Endothelial cell of umbilical vein (primary cell): Measurements from ENCODE around the gene STARD13. TPM values are rescaled to one million over a fixed set of nuclear protein-coding genes. Genes with fewer than 3 reads are reported as not detected.

Source experiments
- BruUV-seq: library from RNA; stranded (reverse); fragments of 400-500 nt; replicated peaks from 2 replicates; lab custom pipeline; 2021; lab: Mats Ljungman, UMichigan
- CTCF ChIA-PET: fragments of 300-600, 350-600 bp; sonication (Branson Sonifier 250); formaldehyde crosslinking; loops from one replicate; lab custom pipeline; 2021; ENCODE audit warnings: antibody characterized with exemption, inconsistent platforms; lab: Charles Lee
- POLR2A ChIA-PET: fragments of 300-600, 350-600 bp; sonication (Branson Sonifier 250); formaldehyde crosslinking; loops from one replicate; lab custom pipeline; 2021; ENCODE audit warnings: antibody characterized with exemption, inconsistent platforms; lab: Charles Lee
- DNase-seq: peaks from one replicate; pipeline ENCODE4 v3.0.0-alpha.2; 2011; ENCODE audit warnings: low read depth, low spot score
- FAIRE-seq: peaks from 2 replicates; lab custom pipeline; 2011; peaks lifted over from hg19 to GRCh38; lab: Jason Lieb, UNC
- H2AFZ ChIP-seq: 2 replicates; pipeline ENCODE4 v1.6.0; 2012; ENCODE audit warnings: low read depth, low read length, control low read depth, inconsistent platforms
- H3K27ac ChIP-seq: 2 replicates; pipeline ENCODE4 v1.5.1; 2011; ENCODE audit warnings: low read depth, mild to moderate bottlenecking, control low read depth, low read length, moderate library complexity; ENCODE audit not compliant: insufficient read depth
- H3K27me3 ChIP-seq, 2 experiments: 2 replicates each; pipeline versions ENCODE4 v1.6.0 to v1.6.1; 2011; ENCODE audit warnings: low read length in 2 of 2, mixed read lengths in 1 of 2; ENCODE audit not compliant: control insufficient read depth in 2 of 2, insufficient read depth in 2 of 2
- H3K36me3 ChIP-seq, 2 experiments: 2 replicates in 1 of 2; 3 replicates in 1 of 2; pipeline ENCODE4 v1.5.1; 2011; ENCODE audit warnings: low read length in 2 of 2, mild to moderate bottlenecking in 1 of 2, moderate library complexity in 1 of 2; ENCODE audit not compliant: control insufficient read depth in 2 of 2, insufficient read depth in 2 of 2; ENCODE audit errors: extremely low read depth in 1 of 2
- H3K4me1 ChIP-seq: 3 replicates; pipeline ENCODE4 v1.5.1; 2011; ENCODE audit warnings: mild to moderate bottlenecking, low read length; ENCODE audit not compliant: control insufficient read depth, insufficient read depth; ENCODE audit errors: extremely low read depth
- H3K4me2 ChIP-seq: 2 replicates; pipeline ENCODE4 v1.6.1; 2011; ENCODE audit warnings: low read length, control low read depth, mixed read lengths; ENCODE audit not compliant: insufficient read depth
- H3K4me3 ChIP-seq, 3 experiments: fragments of 200-600 bp in 1 of 3; sonication (generic), shearing (Covaris generic) in 1 of 3; replicated peaks in 1 of 3; 2 replicates each; pipeline ENCODE4 v1.5.1; 2011 to 2016; ENCODE audit warnings: control low read depth in 3 of 3, low read length in 3 of 3, mild to moderate bottlenecking in 2 of 3, inconsistent platforms in 1 of 3, low read depth in 1 of 3, moderate library complexity in 1 of 3; ENCODE audit not compliant: insufficient read depth in 1 of 3
- H3K79me2 ChIP-seq: 2 replicates; pipeline ENCODE4 v1.6.0; 2012; ENCODE audit warnings: low read length, inconsistent platforms; ENCODE audit not compliant: control insufficient read depth, insufficient read depth
- H3K9ac ChIP-seq: replicated peaks from 2 replicates; pipeline ENCODE3; 2011; ENCODE audit warnings: low read length, control low read depth; ENCODE audit not compliant: insufficient read depth; ENCODE audit errors: extremely low read depth
- H3K9me1 ChIP-seq: replicated peaks from 3 replicates; pipeline ENCODE4 v1.6.0; 2011; ENCODE audit warnings: mild to moderate bottlenecking, low read length; ENCODE audit not compliant: control insufficient read depth, insufficient read depth; ENCODE audit errors: extremely low read depth
- H3K9me3 ChIP-seq: replicated peaks from 2 replicates; pipeline ENCODE4 v1.5.1; 2012; ENCODE audit warnings: low read length, inconsistent platforms; ENCODE audit not compliant: control insufficient read depth, insufficient read depth
- H4K20me1 ChIP-seq: replicated peaks from 2 replicates; pipeline ENCODE3; 2011; ENCODE audit warnings: mild to moderate bottlenecking, low read length; ENCODE audit not compliant: control insufficient read depth, insufficient read depth; ENCODE audit errors: extremely low read depth
- EZH2 ChIP-seq: IDR thresholded peaks from 2 replicates; pipeline ENCODE4 v1.6.1; 2012; ENCODE audit warnings: borderline replicate concordance, low read depth, mild to moderate bottlenecking, moderate library complexity, low read length, inconsistent platforms; ENCODE audit not compliant: severe bottlenecking
- FOS ChIP-seq: IDR thresholded peaks from 2 replicates; pipeline ENCODE4 v1.6.1; 2011; ENCODE audit warnings: mild to moderate bottlenecking, low read length, moderate library complexity, borderline replicate concordance; ENCODE audit not compliant: insufficient read depth
- GATA2 ChIP-seq: IDR thresholded peaks from 2 replicates; pipeline ENCODE4 v1.7.0; 2011; ENCODE audit warnings: low read depth, mild to moderate bottlenecking, moderate library complexity, mixed read lengths, low read length; ENCODE audit not compliant: insufficient read length, insufficient read depth
- JUN ChIP-seq: IDR thresholded peaks from 2 replicates; pipeline ENCODE4 v1.6.1; 2011; ENCODE audit warnings: borderline replicate concordance, low read depth; ENCODE audit not compliant: insufficient read length, insufficient read depth
- MAX ChIP-seq: IDR thresholded peaks from 2 replicates; pipeline ENCODE4 v1.6.1; 2011; ENCODE audit not compliant: insufficient read depth, insufficient read length
- MYC ChIP-seq: IDR thresholded peaks from one replicate; pipeline ENCODE4 v1.6.1; 2011; ENCODE audit warnings: mild to moderate bottlenecking, low read depth, low read length
- POLR2AphosphoS5 ChIP-seq: IDR thresholded peaks from 2 replicates; pipeline ENCODE4 v1.6.1; 2012; ENCODE audit warnings: low read depth, mild to moderate bottlenecking, control low read depth, low read length, moderate library complexity; ENCODE audit not compliant: insufficient read depth
- dilution Hi-C: fragments of 300-500 bp; cut with MboI; formaldehyde crosslinking; loops from one replicate; pipeline ENCODE4 v1.15.0; 2019; ENCODE audit warnings: low sequenced_read_pairs; ENCODE audit not compliant: extremely low pct_ligation_motif_present
- intact Hi-C: fragments of 100-400 bp; cut with micrococcal nuclease; formaldehyde crosslinking; loops from one replicate; pipeline ENCODE4 v1.10.0; 2022
- polyA plus RNA-seq, 4 experiments: library from polyadenylated mRNA; depleted of rRNA in 3 of 4; stranded (reverse) in 3 of 4; unstranded in 1 of 4; fragments of >200 nt; gene quantifications; 2 replicates each; pipeline versions ENCODE4 v1.2.1 to v1.2.3, GENCODE V29; 2011 to 2012; ENCODE audit warnings: missing spikeins in 1 of 4
- total RNA-seq: library from RNA; stranded (reverse); gene quantifications from 2 replicates; pipeline ENCODE4 v1.2.3, GENCODE V29; 2021
- TF ChIP-seq, protein P1 (sequence below), 2 donors: IDR thresholded peaks; 1 replicate in 1 of 2; 2 replicates in 1 of 2; pipeline ENCODE4 v1.5.1; 2011; ENCODE audit warnings: low read length in 2 of 2, mild to moderate bottlenecking in 2 of 2, moderate library complexity in 2 of 2, control low read depth in 1 of 2, inconsistent platforms in 1 of 2, low read depth in 1 of 2; ENCODE audit not compliant: insufficient read depth in 1 of 2; ENCODE audit errors: extremely low read depth in 1 of 2

The STARD13 gene
- total and polyA plus RNA-seq, 2 donors (not counting 3 experiments of a cell fraction or from before 2014, with no cell fraction given) = 11.0 to 47.7 TPM

DNA sequence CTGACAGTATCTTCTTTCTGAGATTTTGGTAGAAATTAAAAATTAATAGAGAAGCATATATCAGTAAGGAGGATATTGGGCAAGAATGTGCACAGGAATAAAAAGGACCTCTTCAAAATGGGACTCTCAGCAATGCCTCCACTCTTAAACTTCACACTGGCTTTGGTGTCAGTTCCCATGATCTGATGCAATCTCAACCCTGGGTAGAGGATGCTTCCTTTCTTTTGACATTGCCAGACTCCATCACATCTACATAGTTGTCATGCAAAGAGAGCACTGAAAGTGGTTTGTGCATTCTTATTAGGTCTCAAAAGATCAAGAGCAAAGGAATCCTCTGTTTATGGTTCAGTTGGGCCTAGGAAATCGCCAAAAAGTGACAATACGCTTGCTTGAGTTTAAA lies 26.3 kb downstream of the STARD13 start:
- ChIA-PET CTCF (interaction anchor here (0.8 to 2.0 kb wide), 5 partner anchors 8 to 284 kb away, joined by 3 to 6 read pairs (median 4); partner anchors contain the start of gene STARD13), POLR2A (no interaction called here)
- Histone ChIP-seq H3K27me3 (no peaks in the 10 kb centered on the region), H3K79me2 (peaks cover 100% of the 10 kb centered on the region), H2AFZ (no peak overlapping the region), H3K4me3 (no peak overlapping the region), H3K4me2 (no peak overlapping the region), H3K36me3 (peaks cover 0 to 1% of the 10 kb centered on the region in 2 experiments), H4K20me1 (no peaks in the 10 kb centered on the region), H3K9me3 (no peaks in the 10 kb centered on the region), H3K4me1 (peaks cover 8% of the 10 kb centered on the region), H3K9ac (no peak overlapping the region), H3K27ac (no peak overlapping the region), H3K9me1 (no peaks in the 10 kb centered on the region)
- TF ChIP-seq, protein P1, sequence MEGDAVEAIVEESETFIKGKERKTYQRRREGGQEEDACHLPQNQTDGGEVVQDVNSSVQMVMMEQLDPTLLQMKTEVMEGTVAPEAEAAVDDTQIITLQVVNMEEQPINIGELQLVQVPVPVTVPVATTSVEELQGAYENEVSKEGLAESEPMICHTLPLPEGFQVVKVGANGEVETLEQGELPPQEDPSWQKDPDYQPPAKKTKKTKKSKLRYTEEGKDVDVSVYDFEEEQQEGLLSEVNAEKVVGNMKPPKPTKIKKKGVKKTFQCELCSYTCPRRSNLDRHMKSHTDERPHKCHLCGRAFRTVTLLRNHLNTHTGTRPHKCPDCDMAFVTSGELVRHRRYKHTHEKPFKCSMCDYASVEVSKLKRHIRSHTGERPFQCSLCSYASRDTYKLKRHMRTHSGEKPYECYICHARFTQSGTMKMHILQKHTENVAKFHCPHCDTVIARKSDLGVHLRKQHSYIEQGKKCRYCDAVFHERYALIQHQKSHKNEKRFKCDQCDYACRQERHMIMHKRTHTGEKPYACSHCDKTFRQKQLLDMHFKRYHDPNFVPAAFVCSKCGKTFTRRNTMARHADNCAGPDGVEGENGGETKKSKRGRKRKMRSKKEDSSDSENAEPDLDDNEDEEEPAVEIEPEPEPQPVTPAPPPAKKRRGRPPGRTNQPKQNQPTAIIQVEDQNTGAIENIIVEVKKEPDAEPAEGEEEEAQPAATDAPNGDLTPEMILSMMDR (IDR thresholded peaks at IDR 0.05; ENCODE audit: extremely low read depth in 1 of 2, insufficient read depth in 1 of 2, low read depth in 1 of 2, low read length in 2 of 2) = no peak
- no peak for TF ChIP-seq GATA2
- no peak for TF ChIP-seq MYC
- TF ChIP-seq FOS = no peak
- TF ChIP-seq JUN = no peak
- intact Hi-C loops (no loop called here), dilution Hi-C loops (no loop called here)
- no TSS peak for BruUV-seq
- DNase-seq (no peak), FAIRE-seq (no peak)

DNA sequence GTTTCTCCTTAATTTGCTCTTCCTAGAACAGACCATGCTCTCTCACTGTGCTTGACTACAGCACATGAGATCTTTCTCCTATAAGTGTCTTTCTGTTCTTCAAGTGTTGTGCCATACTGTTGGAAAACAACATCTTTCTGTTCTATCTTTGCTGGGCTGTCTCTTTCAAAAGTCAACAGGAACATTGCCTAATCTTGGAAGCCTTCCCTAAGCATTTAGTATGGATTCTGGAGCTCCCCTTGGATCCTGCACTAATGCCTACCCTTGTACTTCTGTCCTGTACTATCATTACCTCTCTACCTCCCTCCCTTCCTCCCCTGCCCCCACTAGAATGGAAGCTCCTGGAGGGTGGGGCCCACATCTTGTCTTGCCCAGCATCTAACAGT lies 26.8 kb downstream of the STARD13 start:
- TF ChIP-seq, protein P1 (IDR thresholded peaks at IDR 0.05; ENCODE audit: extremely low read depth in 1 of 2, insufficient read depth in 1 of 2, low read depth in 1 of 2, low read length in 2 of 2) = no peak
- TF ChIP-seq MAX (no peak), EZH2 (no peak), MYC (no peak), FOS (no peak), JUN (no peak), GATA2 (no peak), POLR2AphosphoS5 (no peak)
- Histone ChIP-seq H3K9ac (no peak overlapping the region), H3K79me2 (peaks cover 100% of the 10 kb centered on the region), H3K4me2 (no peak overlapping the region), H2AFZ (no peak overlapping the region), H3K27me3 (no peaks in the 10 kb centered on the region), H3K4me1 (peaks cover 8% of the 10 kb centered on the region), H4K20me1 (no peaks in the 10 kb centered on the region), H3K9me3 (no peaks in the 10 kb centered on the region), H3K4me3 (no peak overlapping the region), H3K9me1 (no peaks in the 10 kb centered on the region), H3K36me3 (no peaks in the 10 kb centered on the region), H3K27ac (no peak overlapping the region)
- FAIRE-seq (no peak), DNase-seq (no peak)
- ChIA-PET CTCF (no interaction called here), POLR2A (no interaction called here)
- BruUV-seq = no TSS peak
- dilution Hi-C loops = no loop called here
- intact Hi-C loops = no loop called here
